NCI-H2171 (cell line): ENCODE data around the gene DISC1.
"Not testable (repeated sequence)": the region's sequence is repeated elsewhere in the genome, so short reads cannot be mapped to it uniquely, and the experiment has no call there.

Experiments
- DNase-seq: peaks from one replicate; lab custom pipeline; 2025; lab: John Stamatoyannopoulos, UW

The DISC1 gene

GRCh38 chr1:231893400-231894102 is 267.0 kb downstream of the DISC1 start:
- no peak for DNase-seq

GRCh38 chr1:231896806-231897205 is 270.2 kb downstream of the DISC1 start:
- DNase-seq, result no peak

DNA sequence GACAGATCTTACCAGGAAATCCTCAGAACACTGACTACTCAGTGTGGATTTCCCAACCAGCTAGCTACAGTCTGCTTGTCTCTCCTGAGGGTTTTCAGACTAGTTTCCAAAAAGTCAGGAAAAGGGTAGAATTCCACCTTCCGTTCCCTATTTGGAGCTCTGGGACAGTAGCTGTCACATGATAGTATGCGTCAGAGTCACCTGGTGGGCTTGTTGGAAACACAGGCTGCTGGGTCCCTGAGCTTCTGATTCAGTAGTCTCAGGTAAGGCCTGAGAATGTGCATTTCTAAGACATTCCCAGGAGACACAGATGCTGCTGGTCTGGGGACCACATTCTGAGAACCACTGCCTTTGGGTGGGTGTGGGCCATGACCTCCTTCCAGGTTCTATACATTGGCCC is 272.5 kb downstream of the DISC1 start:
- DNase-seq, result no peak

GRCh38 chr1:231899713-231900435 is 273.3 kb downstream of the DISC1 start:
- no peak for DNase-seq

DNA sequence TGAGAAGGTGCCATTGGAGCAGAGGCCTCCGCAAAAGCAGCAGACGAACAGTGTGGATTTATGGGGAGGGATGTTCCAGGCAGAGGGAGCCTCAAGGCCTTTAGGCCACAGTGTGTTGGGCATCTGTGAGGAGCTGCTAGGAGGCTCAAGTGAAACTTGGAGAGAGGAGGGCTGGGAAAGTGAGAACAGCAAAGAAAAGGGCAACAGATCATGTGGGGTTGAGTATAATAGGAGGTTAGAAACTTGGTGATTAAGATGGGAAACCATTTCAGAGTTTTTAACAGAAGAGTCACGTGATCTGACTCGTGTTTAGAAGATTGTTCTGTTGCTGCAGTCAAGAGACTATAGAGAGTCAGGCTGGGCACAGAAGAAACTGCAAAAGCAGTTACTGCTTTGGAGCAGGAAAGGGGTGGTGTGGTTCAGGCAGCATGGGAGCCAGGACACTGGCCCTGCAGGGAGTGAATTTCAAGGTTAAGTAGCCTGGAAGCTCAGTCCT is 277.0 kb downstream of the DISC1 start:
- DNase-seq, result no peak

DNA sequence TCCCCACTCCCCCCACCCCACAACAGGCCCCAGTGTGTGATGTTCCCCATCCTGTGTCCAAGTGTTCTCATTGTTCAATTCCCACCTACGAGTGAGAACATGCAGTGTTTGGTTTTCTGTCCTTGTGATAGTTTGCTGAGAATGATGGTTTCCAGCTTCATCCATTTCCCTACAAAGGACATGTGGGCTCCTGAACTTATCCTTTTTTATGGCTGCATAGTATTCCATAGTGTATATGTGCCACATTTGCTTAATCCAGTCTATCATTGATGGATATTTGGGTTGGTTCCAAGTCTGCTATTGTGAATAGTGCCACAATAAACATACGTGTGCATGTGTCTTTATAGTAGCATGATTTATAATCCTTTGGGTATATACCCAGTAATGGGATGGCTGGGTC is 280.7 kb downstream of the DISC1 start:
- DNase-seq, result not testable (repeated sequence)

DNA sequence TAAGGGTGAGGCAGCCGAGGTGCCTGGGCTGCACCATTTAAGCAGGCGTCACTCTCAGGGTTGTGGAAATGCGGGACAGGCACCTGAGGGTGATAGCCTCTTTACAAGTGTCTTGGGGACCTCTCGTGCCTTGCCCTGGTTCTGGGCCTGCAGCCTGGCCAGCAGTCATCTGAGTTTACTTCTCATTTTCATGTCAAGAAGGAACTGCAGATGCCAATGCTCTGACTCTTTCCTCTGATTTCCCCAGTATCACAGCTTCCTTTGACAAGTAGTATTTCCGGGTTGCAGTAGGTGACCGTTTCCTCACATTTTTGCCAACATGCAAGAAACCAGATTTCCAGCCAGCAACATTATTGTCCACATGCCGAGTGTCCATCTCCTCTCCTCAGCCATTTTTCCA is 286.9 kb downstream of the DISC1 start:
- DNase-seq, result no peak

- DNase-seq, result no peak
These were observed 291.8 kb downstream of the DISC1 start for GRCh38 chr1:231918239-231919015.

- DNase-seq, result no peak
These were observed 292.8 kb downstream of the DISC1 start for GRCh38 chr1:231919239-231919885.

DNA sequence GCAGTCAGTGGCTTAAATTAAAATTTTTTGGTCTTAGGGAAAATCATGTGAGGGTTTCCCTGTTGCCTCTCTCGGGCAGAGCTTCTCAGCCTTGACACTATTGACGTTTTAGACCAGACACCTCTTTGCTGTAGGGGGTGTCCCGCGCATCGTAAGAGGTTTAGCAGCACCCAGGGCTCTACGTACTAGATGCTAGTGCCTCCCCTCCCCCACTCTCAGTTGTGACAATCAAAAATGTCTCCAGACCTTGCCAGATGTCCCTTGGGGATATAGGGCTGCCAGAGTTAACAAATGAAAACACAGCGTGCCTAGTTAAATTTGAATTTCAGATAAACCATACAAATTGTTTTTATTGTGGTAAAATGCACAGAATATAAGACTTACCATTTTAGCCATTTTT is 293.3 kb downstream of the DISC1 start:
- DNase-seq, result peak; percentile 70

DNA sequence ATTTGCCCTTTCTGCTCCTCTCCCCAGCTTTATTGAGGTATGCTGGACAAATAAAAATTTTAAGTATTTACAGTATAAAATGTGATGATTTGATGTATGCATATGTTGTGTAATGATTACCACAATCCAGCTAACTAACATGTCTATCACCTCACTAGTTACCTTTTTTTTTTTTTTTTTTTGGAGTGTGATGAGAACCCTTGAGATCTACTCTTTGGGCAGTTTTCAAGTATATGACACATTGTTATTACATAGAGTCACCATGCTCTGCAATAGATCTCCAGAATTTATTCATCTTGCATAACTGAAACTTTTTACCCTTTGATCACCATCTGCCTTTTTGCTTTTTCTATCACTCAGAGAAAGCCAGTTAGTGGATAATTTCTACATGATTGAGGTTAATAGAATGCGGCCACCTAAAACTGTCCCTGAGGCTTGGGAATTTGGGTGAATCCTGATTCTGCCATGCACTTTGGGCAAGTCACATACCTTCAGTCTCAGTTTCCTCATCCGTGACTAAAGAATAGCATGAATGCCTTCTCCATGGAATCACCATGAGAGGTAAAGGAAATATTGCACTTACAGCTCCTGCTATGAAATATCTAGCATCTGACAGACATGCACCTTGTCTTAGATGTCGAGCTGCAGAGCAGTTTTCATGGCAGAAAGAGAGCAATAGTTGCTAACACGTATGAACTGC is 295.2 kb downstream of the DISC1 start:
- no peak for DNase-seq

DNA sequence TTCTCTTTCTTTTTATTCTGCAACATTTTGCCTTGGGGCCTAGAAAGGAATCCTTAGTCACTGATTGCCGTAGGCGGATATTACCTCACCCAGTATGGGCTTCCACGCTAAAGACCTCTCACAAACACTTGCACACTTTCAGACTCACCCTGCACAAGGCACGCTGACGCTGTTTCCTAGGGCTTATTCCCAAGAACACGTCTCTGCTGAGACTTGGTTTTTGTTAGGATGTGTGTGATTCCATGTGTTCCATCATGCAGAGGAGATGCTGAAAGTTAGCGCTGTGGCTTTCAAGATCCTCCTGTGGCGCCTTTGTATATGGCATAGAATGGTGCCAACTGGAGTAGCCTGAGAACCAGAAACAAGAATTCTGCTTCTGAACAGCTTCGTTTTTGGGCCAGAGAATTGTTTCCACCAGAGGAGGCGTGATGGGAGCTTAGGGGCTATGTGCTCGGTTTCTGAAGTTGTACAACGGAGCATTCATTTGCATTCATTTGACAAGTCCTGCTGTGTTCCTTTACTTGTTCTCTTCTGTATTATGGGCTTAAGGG is 297.0 kb downstream of the DISC1 start:
- DNase-seq, result no peak

DNA sequence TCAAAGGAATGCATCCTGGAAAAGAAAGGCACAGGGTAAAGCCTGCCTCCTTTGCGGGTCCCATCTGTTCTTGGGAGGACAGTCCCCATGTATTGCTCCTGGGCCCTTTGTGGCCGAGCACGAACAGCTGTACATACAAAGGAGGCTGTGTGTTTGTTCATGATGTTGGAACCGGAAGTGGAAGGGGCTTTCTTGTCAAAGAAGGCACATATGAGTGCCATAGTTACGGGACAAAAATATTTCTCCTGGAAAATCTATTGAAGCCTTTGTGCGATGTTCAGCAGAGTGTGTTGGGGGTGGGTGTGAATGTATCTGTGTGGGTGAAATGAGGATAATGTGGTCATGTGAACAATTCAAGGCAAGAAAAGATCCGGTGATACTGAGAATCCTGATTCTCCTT is 297.6 kb downstream of the DISC1 start:
- no peak for DNase-seq

GRCh38 chr1:231925864-231926263 is 299.3 kb downstream of the DISC1 start:
- DNase-seq, result no peak

- no peak for DNase-seq
These were observed 299.8 kb downstream of the DISC1 start for GRCh38 chr1:231926340-231926739.

DNA sequence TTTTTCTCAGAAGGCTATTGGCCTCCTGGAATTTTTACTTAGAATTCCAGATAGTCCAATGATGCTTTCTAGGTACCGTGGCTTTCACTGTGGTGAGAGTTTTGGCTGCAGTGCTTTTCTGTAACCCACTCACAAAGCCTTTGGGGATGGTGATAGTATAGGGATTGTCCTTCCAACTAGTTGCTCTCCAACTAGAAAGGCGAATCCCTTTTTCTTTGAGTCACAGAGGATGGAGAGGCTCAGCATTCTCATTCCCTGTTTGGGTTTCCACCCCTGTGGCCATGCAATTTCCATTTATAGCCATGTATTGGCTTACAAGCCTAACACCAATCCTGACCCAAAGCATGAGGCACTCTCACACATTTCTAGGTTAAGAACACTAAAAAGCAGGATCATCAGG is 300.3 kb downstream of the DISC1 start:
- no peak for DNase-seq

GRCh38 chr1:231927431-231927830 is 300.8 kb downstream of the DISC1 start:
- DNase-seq, result no peak

- peak; percentile 43 for DNase-seq
These were observed 302.7 kb downstream of the DISC1 start for GRCh38 chr1:231929311-231929710.

DNA sequence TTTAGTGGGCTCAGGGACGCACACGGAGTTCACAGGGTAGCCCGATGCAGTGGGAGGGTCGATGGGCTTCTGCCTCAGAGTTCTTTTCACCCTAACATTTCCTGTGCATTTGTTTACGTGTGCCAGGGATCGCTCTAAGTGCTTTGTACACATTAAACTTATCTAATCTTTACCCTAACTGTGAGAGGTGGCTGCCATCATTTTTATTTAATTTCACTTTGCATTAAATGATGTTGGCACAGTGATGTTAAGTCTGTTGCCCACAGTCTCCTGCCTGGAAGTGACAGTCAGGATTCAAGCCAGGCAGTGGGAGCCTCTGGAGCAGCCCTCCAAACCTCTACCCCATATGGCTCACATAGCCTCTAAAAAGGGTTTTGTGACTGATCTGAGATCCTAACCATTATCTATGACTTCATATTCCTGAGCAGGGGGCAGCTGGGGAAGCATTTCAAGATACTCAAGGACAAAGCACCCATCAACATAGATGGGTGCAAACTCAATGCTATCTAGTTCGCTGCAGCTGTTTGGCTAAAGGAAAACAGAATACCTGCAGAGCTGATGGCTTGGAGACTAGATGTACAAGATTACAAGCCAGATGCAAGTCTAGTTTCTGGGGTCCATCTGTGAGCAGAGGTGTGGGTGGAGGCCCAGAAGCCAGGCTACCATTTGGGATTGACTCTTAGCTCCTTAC is 303.8 kb downstream of the DISC1 start:
- no peak for DNase-seq

DNA sequence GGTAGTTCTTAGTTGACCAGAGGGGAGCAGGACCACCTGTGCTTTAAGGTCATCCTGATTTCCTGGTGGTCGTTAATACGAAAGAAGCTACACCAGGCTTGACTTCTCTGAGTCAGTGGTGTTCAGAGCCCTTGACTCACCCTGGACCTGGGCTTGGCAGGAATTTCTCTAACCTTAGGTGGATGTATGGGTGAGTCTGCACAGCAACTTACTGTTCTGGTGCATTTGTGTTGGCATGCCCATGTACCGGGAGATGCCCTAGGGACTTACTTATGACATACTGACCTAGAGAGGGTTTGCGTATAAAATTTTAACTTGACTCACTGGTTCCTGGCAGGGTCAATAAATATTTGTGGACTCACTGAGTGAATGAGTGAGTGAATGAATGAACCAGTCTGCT is 304.6 kb downstream of the DISC1 start:
- DNase-seq, result no peak
